Activated CD8-positive, alpha-beta memory T cell treated with anti-CD3 and anti-CD28 coated beads for 48 hours (primary cell): ENCODE measurements around the gene KRTAP22-1.

Experiments
- DNase-seq, 3 experiments: peaks; one replicate each; pipeline ENCODE4 v3.0.0-alpha.2; 2020; ENCODE audit warnings: low read depth in 2 of 3, low spot score in 2 of 3

KRTAP22-1 gene

DNA sequence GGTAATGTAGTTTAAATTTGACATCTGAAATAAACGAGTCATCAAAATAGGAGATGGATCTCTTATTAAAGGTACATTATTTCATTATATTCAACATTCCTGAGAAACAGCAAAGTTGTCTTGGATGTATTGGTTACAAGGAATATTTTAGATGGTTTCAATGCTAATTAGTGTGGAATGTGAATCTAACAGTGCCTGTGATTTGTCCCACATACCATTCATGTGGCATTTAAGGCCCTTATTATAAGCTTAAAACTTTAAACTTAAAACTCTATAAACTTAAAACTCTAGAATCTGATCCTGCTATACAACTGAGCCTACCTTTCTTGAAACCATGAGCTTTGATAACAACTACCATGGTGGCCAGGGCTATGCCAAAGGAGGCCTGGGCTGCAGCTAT, at the start of gene KRTAP22-1:
TSS of gene KRTAP22-1 (plus strand) at position 301 of the 400 bp plus-strand sequence.
- DNase-seq, result no peak

DNA sequence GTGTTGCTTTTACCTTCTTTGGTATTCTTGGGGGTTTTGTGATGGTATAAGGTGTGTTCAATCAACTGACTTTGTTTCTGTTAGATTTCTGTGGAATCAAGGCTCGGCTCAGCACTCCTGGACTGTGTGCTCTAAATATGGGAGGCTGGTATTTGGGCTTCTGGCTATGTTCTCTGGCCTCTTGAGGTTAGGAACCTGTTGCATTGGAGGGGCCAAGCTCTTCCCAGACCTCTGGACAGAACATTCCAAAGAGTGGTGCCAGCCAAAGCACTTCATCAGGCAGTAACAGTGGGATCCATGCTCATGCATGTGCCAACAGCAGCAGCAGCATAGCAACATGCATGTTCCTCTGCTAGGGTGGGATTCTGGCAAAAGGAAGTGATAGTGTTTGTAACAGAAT, 48.1 kb upstream of the KRTAP22-1 start:
- DNase-seq, result no peak

DNA sequence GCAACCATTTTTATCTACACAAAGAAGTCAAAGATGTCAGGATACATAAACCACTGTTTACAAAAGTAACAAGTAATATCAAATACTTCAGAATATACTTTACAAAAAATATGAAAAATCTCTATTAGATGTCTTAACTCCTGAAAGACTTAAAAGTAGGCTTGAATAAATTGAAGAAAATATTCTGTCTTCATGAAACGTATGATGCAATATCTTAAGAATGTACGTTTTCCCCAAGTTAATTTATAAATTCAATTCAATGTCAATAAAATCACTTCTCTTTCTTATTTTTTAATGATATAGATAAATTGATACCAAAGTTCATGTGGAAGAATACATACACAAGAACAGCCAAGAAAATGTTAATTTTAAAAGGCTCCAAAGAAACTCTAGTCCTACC, 45.8 kb upstream of the KRTAP22-1 start:
- no peak for DNase-seq

DNA sequence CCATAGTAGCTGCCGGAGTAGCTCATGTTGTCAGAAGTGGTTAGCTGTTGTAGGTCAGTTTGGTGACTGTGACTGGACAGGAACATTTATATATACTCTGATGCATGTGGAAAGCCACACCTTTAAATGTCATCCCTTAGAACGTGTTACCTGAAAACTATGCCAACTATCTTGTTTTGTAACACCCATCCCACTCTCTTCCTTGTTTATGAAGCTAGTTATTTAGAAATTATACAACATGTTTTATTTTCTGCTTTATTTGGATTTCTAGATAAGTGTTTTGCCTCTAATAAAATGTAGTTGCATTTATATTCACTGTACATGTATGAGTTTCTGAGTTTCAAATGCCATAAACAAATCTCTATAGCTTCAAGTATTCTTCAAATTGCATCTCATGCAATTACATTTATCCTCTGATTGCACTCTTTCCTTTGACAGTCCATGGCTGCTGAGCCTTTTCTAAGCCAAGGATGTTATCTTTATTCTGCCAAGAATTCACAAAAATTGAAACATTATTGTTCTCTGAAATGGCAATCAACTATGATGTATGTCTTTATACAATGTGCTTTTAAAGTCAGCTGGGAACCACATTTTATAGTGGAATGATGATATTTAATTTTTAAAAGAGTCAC, 39.5 kb upstream of the KRTAP22-1 start, which contains the start of gene KRTAP19-7:
TSS of gene KRTAP19-7 (minus strand) at position 51 of the 632 bp plus-strand sequence. CDS start at position 26, 25 bp downstream.
- no peak for DNase-seq

DNA sequence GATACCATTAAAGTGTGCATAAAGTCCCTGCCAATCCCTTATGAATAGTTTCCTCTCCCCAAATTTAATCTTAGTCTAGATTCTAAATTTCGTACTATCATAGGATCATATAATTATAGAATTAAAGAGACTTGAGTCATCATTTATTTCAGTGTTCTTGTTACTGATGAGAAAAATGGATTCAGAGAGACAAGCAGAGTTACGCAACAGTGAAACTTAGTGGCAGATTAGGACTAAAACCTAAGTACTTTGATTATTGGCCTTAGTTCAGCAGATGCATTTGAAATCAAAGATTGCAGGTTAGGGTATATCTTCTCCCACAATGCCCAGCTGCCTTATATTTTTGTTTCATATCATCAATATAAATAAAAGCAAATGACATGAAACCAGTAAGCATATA, 38.9 kb upstream of the KRTAP22-1 start:
- no peak for DNase-seq

DNA sequence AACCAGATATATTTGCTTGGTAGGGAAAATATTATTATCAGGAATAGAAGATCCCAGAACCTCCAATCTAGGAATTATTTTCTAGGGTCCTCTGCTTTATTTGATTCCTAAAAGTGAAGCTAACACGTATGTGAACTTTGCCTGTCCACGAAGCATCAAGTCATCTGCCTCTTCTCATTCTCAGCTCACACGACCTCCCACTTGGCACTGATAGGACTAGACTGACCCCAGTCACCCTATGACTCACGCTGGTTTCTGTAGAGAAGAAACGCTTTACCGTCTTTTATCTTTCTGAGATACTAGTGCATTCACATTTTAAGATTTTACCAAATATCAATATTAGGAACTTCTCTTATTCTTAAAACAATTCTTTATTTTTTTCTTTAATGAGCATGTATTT, 37.8 kb upstream of the KRTAP22-1 start:
- no peak for DNase-seq

DNA sequence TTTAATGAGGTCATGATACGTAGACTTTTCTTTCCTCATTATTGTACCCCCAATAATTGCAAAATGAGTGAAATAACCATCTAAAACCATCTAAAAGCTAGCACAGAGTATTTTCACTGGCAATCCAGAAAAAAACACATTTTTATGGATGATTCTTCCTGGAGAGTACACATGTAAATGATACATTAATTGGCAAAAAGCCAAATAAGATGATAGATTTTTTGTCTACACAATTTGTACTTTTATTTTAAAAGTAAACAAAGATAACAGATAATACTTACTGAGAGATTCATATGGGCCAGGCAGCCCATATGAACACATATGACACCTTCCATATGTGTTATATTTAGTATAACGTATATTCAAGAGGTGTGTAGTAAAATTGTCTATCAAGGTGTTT, 37.3 kb upstream of the KRTAP22-1 start:
- DNase-seq, result no peak

DNA sequence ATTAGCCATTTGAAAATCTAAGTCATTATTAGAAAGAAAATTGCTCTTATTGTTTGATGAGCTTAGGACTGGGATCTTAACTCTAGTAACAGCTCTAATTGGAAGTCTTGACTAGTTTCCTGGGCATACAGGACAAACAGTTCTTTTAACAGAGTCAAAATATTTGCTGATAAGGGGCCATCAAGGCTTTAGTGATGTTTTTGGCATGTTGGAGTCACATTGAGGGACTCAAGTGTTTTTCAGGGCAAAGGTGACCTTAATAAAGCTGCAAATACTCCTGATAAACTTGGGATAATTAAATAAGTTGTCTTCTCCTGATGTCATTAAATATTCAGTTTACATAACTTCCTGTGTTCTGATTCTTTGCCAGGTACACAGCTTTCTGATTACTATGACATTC, 33.3 kb upstream of the KRTAP22-1 start:
- DNase-seq, result no peak

DNA sequence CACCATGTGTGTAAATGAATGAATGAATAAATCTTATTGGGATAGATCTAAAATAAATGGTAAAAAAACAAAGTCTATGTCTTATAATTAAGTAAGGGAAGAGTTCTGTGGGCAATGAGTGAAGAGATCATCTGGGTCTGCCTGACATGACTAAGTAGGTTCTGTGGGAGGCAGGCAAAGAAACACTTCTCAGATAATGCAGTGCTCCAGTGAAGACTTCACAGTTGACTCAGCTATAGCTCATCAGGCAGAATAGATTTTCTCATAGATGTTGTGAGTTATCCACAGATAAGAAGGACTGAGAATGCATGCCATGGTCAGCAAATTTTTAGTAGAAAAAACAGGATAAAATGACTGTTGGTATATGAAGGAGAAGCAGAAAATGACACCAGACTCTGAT, 23.1 kb upstream of the KRTAP22-1 start:
- DNase-seq, result no peak

DNA sequence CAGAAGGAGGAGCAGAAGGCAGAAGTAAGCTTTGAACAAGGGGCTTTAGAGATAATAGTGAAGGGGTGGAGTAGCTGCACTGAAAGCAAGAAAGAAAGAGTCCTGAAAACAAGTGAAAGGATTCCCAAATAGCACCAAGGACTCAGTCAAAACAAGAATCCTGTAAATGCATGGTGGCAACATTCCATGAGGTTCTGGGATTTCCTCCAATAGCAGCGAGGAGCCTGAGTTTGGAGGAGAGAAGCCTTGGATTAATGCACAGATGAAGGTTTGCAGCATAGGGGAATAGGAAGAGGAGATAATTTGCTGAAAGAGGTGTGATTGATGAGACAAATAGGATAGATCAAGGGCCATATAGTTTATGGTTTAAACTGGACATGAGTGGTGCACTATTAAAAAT, 21.5 kb upstream of the KRTAP22-1 start:
- DNase-seq, result no peak

DNA sequence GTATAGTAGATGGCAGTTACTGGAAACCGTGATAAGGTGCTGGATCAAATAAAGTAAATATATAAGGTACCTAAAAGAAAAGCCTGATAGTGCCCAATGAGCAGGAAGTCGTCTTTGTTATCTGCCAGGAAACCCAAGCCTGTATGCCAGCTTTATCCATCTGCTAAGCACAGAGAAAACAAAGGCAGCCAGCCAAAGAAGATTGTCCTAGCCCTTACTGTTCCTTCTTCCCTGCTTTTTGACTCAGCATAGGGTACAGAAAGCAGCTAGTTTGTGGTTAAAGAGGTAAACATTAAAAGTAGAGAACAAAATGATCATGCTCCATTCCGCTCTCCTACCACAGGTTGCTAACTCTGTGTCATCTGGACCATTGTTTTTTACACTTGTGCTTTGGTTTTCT, 20.8 kb upstream of the KRTAP22-1 start:
- DNase-seq, result no peak

DNA sequence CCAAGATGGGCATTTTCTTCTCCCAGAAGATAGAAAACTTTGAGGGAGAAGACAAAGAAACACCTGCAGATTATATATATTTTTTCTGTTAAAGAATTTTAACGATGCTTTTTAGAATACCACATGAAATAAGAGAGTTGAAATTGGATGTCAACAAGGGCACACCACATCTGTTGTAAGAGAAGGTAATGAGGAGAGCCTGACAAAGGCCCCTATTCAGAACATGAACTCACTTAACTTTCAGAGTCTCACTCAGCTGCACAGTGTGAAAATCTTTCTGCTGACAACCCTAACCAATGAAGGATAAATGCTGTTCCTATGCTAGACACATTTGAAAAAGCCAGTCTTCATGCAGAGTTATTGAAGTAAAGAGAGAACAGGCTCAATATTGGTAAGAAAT, 18.0 kb upstream of the KRTAP22-1 start:
- DNase-seq, result no peak

DNA sequence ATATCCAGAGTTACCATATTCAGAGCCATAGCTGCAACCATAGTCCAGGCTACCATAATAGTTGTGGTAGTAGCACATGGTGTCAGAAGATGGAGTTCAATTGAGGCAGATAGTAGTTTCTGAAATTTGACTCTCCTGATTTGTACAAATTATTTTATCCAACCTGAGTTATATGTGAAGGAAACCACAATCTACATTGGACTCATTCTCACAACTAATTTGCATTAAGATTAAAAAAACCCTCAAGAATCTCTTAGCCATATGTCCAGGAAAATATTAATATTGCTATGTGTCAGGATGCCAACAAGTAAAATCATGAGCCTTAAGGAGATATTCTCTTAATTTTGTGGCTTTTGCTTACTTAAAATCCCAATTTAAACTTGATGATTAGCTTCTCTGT, 10.6 kb upstream of the KRTAP22-1 start, which contains the start of gene KRTAP22-2:
TSS of gene KRTAP22-2 (minus strand) at position 101 of the 400 bp plus-strand sequence.
- DNase-seq, result no peak

DNA sequence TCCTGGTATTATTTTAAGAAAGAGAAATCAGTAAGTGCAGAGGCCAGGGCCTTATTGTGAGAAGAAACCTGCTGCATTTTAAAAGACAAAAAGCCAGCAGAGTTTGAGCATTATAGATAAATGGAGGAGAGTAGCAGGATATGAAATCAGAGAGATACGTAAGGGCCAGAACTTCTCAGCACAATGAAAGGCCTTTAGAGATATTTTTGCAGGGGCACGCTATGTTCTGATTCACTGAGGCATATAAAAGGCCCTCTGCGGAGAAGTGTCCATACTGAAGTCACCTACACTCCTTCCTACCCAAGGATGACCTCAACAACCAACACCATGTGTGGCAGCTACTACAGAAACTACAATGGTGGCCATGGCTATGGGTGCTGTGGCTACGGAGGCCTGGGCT, 8.7 kb upstream of the KRTAP22-1 start, which contains the start of gene KRTAP6-3:
TSS of gene KRTAP6-3 (plus strand) at position 301 of the 400 bp plus-strand sequence. CDS start at position 307, 6 bp downstream.
- no peak for DNase-seq

DNA sequence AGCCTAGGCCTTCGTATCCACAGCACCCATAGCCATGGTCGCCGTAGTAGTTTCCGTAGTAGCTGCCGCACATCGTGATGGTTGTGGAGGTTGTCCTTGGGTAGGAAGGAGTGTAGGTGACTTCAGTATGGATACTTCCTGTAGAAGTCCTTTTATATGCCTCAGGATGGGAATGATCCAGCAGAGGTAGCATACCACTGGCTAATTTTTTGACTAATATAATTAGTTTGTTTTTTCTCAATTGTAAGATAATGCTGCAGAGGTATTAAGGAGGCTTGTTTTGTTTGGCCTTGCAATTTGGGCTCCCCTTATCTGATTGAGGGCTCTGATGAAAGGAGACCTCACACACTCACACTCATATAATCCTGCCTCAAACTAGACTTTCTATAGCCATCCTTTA, 2.1 kb upstream of the KRTAP22-1 start, which contains the start of gene KRTAP6-2:
TSS of gene KRTAP6-2 (minus strand) at position 101 of the 400 bp plus-strand sequence. CDS start at position 73, 28 bp downstream.
- DNase-seq, result no peak

DNA sequence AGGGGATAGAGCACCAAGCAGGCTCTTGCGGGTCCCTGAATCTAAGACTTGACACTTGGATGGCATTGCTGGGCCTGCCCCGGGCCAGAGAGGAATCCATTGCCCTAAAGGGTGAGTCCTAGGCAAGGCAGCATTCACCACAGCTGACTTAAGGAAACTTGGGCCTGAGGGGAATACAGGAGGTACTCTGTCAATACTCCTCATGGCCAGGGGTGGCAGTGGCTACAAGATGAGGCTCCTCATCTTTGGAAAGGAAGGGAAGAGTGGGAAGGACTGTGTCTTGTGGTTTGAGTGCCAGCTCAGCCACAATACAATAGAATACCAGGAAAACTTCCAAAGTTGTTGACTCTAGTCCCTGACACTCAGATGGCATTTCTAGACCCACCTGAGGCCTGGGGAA, 5.1 kb downstream of the KRTAP22-1 start:
- DNase-seq, result no peak

DNA sequence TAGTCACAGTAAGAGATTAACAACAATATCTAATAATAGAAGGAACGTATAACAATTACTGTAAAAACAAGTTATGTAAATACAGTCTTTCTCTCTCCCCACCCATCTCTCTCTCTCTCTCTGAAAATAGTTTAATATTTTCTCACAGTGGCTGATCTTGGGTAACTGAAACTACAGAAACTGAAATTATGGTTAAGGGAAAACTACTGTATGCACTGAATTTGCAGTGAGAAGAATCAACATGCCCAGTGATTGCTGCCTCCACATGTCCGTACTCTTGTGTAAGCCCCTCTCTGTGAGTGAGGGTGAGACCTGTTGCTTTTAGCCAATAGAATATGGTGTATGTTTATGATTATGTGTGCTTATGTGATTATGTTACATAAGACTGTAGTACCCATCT, 11.2 kb downstream of the KRTAP22-1 start:
- DNase-seq, result no peak

DNA sequence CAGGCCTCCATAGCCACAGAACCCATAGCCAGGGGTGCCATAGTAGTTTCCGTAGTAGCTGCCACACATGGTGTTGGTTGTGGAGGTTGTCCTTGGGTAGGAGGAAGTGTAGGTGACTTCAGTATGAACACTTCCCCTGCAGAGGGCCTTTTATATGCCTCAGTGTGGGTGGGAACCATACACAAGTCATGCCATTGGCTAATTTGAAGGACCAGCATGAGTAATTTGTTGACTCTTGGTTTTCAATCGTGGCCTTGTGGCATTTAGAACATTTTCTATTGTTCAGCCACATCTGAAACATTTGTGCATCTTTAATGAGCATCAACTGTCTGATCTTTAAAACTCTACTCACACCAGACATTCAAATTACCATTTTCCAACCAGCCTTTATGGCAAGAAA, 12.9 kb downstream of the KRTAP22-1 start, which contains the start of gene KRTAP6-1:
TSS of gene KRTAP6-1 (minus strand) at position 95 of the 400 bp plus-strand sequence. CDS start at position 69, 26 bp downstream.
- no peak for DNase-seq

DNA sequence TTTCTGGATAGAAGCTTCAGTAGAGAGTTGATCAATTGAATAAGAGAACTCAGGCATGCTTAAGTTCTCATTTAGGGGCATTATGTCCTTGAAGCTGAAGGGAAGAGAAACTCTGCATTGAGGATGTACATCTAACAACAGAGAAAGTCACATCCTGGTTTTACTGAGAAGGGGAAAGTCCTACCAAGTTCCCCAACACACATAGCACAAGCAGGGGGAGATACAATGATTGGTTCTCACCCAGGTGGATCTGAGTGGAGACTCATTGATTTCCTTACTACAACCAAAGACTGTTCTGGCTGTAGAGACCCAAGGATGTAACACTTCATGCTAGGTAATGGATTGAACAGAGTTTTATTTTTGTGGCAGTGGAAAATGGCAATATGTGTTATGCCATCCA, 14.3 kb downstream of the KRTAP22-1 start:
- no peak for DNase-seq

DNA sequence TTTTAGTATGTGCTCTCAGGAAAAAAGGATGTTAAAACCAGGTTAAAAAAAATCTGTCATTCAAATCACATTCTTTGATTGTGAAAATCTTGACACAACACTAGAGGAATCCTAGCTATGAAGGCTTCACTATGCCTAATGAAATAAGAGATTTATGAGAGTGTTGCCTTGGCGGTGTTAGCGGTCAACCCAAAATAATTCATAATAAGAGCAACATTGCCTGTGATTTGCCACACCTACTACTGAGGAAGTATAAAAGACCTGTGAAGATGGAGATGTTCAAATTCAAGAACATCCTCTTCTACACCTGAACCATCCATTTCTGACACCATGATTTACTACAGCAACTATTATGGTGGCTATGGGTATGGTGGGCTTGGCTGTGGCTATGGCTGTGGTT, 15.2 kb downstream of the KRTAP22-1 start, which contains the start of gene KRTAP20-1:
TSS of gene KRTAP20-1 (plus strand) at position 301 of the 400 bp plus-strand sequence. CDS start at position 331, 30 bp downstream.
- no peak for DNase-seq

DNA sequence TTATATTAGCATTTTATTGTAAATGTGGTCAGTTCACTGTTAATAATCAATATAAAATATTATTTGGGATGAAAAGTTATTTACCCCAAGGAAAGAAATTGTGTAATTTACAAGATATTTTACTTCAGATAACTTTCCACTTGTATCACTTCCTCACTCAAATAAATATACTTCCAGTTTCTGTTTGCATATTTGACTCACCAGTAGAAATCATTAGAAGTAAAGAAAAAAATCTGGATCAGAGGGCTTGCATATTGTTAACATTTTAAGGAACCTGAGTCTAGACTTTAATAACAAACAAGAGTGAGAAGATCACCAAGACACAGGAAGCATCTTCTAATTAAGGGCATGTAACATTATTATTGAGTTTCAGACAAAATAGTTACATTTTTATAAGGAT, 19.2 kb downstream of the KRTAP22-1 start:
- DNase-seq, result no peak

DNA sequence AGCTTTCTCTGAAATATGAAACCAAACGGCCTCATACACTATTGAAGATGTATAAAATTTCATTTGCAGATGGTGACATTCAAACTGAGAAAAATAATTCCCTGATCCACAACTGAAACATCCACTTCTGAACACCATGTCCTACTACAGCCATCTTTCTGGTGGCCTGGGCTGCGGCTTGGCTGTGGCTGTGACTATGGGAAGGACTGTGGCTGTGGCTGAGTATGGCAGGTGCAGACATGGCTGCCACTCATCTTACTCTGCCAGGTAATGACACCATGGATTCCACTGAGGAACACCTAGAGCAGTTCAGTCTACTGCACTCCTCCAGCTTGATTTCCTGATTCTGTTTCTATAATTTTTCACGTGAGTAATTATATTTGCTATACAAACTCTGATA, 19.6 kb downstream of the KRTAP22-1 start, which contains the start of gene KRTAP20-4:
TSS of gene KRTAP20-4 (plus strand) at position 106 of the 400 bp plus-strand sequence.
- no peak for DNase-seq

DNA sequence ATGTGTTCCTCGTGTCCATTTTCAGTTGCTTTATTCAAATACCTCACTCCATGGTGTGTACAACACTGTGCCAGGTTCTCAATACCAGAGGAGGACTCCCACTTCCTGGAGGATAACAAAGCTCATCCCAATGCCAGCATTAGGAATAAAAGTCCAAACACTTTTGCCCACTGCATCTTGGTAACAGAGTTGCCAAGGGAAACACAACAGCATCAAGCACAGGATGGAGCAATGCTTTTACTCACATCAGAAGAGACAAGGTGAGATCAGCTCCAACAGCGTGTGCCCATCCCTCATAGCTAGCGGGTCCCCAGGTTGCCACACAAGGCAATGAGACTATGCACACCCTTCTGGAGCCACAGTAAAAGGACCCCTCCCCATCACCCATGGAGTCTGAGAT, 22.5 kb downstream of the KRTAP22-1 start:
- no peak for DNase-seq
